Measurements from ENCODE around the gene CBFA2T2. TPM values are rescaled to one million over a fixed set of nuclear protein-coding genes. Genes with fewer than 3 reads are reported as not detected.
"Not testable (repeated sequence)": the region's sequence is repeated elsewhere in the genome, so short reads cannot be mapped to it uniquely, and the experiment has no call there.

The CBFA2T2 gene
- total RNA-seq, 1 experiment from 2014 or later, result 8.7 TPM

DNA sequence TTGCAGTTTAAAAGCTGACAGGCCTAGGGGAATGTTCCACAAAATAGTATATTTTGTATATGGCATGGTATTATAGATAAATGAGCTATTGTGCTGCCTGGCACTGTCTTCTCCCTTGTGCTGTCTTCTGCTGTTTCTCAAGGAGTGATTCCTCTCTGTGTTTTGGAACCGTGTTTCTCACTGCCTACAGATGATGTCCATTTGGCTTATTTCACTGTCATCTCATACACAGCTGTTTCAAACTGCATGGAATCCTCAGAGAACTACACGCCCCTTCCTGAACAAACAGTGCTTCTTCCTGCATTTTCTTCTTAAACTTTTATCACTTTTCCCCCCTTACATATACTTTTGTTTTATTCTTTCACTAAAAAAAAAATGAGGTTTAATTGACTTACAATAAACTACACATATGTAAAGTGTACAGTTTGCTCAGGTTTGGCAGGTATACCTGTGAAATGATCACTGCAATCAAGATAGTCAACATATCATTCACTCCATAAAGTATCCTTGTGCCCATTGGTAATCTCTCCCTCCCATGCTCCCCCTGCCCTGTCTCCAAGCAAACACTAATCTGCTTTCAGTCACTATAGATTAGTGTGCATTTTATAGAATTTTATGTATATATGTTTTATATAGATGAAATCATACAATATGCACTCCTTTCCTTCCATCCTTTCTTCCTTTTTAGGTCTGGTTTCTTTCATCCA is 43.0 kb downstream of the CBFA2T2 start:
- no peaks in the 10 kb centered on the region for H3K9me3 ChIP-seq (replicated peaks)
- no peak overlapping the region for H3K27ac ChIP-seq
- no peak for DNase-seq (ENCODE audit: low read depth in 1 of 2, low spot score in 2 of 2)
- H3K36me3 ChIP-seq, result no peaks in the 10 kb centered on the region
- H3K4me3 ChIP-seq, result no peak overlapping the region
- no peaks in the 10 kb centered on the region for H3K27me3 ChIP-seq (replicated peaks)
- H3K4me1 ChIP-seq (replicated peaks), result peaks cover 54% of the 10 kb centered on the region

DNA sequence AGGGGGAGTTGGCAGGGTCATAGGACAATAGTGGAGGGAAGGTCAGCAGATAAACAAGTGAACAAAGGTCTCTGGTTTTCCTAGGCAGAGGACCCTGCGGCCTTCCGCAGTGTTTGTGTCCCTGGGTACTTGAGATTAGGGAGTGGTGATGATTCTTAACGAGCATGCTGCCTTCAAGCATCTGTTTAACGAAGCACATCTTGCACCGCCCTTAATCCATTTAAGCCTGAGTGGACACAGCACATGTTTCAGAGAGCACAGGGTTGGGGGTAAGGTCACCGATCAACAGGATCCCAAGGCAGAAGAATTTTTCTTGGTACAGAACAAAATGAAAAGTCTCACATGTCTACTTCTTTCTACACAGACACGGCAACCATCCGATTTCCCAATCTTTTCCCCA is 45.8 kb downstream of the CBFA2T2 start:
- H3K4me1 ChIP-seq (replicated peaks), result peaks cover 65% of the 10 kb centered on the region

DNA sequence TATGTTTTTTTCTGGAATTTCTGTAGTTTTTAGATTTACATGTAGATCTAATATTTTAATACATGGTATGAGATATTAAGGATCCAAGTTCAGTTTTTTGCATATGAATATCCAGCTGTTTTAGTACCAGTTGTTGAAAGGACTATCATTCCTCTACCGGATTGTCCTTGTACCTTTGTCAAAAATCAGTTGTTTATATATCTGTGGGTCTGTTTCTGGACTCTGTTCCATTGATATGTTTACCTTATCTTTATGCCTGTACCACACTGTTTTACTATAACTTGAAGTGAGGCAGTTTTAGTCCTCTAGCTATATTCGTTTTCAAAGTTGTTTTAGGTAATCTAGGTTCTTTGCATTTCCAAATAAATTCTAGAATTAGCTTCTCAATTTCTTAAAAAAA is 47.7 kb downstream of the CBFA2T2 start:
- Histone ChIP-seq H3K4me3 (no peak overlapping the region), H3K36me3 (no peaks in the 10 kb centered on the region), H3K27me3 (replicated peaks) (no peaks in the 10 kb centered on the region), H3K4me1 (replicated peaks) (peaks cover 47% of the 10 kb centered on the region), H3K9me3 (replicated peaks) (no peaks in the 10 kb centered on the region), H3K27ac (peak overlapping the region; percentile 14; the same call in 1 of the 2 replicates)
- no peak for DNase-seq (ENCODE audit: low read depth in 1 of 2, low spot score in 2 of 2)

More for the DNA sequence above, 45.8 kb downstream of the CBFA2T2 start:
- not testable (repeated sequence) for H3K9me3 ChIP-seq (replicated peaks); H3K27ac ChIP-seq; H3K4me3 ChIP-seq; DNase-seq (ENCODE audit: low read depth in 1 of 2, low spot score in 2 of 2); H3K27me3 ChIP-seq (replicated peaks); H3K36me3 ChIP-seq

DNA sequence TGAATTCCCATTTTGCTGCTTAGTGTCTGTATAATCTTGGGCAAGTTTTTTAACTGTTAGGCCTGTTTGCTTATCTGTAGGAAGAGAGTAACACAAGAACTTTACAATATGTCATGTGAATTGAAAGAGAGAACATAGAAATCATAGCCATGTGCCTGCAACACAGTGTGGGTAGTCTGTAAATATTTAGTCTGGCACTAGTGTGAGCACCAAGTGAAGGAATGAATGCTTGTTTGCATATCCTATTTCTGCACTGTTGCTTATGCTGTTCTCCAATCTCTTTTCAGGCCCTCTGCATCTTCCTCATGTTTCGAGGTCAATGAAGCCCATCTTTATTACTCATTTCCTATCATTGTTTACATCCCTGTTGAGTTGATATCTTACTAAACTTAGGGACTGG is 49.2 kb downstream of the CBFA2T2 start:
- Histone ChIP-seq H3K27ac (no peak overlapping the region; the same call in 1 of the 2 replicates), H3K27me3 (replicated peaks) (no peaks in the 10 kb centered on the region), H3K36me3 (no peaks in the 10 kb centered on the region), H3K4me3 (no peak overlapping the region), H3K4me1 (replicated peaks) (peaks cover 31% of the 10 kb centered on the region), H3K9me3 (replicated peaks) (no peaks in the 10 kb centered on the region)
- peak; percentile 46 to 67 for DNase-seq (ENCODE audit: low read depth in 1 of 2, low spot score in 2 of 2)

DNA sequence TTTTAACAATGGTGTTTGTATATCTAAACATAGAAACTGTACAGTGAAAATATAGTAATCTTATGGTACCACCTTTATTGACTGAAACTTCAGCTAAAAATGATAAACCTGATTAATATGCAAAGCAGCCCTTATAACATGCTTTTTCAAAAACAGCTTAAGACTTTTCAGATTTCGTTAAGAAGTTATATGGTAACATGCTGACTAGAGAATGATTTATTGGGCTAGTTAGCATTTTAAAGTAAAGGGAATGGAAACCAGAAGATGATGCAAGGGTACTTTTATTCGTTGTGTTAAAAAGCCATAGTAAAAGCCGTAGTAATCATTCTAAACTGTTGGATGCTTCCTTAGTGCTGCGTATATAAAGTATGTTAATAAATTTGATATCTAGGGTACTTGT is 50.5 kb downstream of the CBFA2T2 start:
- no peak for DNase-seq (ENCODE audit: low read depth in 1 of 2, low spot score in 2 of 2)
- Histone ChIP-seq H3K9me3 (replicated peaks) (no peaks in the 10 kb centered on the region), H3K4me1 (replicated peaks) (peaks cover 29% of the 10 kb centered on the region), H3K27ac (no peak overlapping the region), H3K36me3 (no peaks in the 10 kb centered on the region), H3K4me3 (no peak overlapping the region), H3K27me3 (replicated peaks) (no peaks in the 10 kb centered on the region)

DNA sequence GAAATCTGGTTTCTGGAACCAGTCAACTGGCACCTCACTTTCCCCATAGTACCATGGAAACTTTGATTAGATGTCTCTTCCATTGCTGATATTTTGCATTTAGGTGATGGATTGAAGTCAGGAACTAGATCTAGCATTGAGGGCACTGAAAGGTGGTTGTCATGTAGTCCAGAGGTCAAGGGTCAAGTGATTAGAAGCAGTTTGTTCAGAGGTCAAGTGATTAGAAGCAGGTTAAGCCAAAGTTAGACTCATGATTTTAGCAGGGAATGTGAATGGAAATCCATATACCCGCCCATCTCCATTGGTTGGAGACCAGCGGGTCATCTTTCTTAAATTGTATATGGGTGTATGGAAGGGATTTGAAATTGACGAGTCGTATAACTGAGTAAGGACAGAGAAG is 51.2 kb downstream of the CBFA2T2 start:
- no peak for DNase-seq (ENCODE audit: low read depth in 1 of 2, low spot score in 2 of 2)
- Histone ChIP-seq H3K27ac (no peak overlapping the region), H3K9me3 (replicated peaks) (no peaks in the 10 kb centered on the region), H3K36me3 (no peaks in the 10 kb centered on the region), H3K4me3 (no peak overlapping the region), H3K27me3 (replicated peaks) (no peaks in the 10 kb centered on the region), H3K4me1 (replicated peaks) (peaks cover 29% of the 10 kb centered on the region)

DNA sequence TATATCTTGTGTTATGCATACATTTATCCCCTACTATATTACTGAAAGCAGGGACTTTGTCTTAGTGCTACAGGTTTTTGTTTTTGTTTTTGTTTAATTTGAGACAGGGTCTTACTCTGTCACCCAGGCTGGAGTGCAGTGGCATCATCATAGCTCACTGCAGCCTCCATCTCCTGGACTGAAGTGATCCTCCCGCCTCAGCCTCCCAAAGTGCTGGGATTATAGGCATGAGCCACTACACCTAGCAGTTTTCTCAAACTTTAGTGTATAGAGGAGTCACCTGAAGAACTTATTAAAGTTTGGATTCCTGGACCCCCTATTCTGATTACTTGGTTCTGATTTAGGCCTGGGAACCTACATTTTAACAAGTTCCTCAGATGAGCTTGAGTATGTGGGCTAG is 51.9 kb downstream of the CBFA2T2 start:
- Histone ChIP-seq H3K4me3 (no peak overlapping the region), H3K27me3 (replicated peaks) (no peaks in the 10 kb centered on the region), H3K36me3 (no peaks in the 10 kb centered on the region), H3K27ac (no peak overlapping the region), H3K9me3 (replicated peaks) (no peaks in the 10 kb centered on the region), H3K4me1 (replicated peaks) (peaks cover 29% of the 10 kb centered on the region)
- DNase-seq (ENCODE audit: low read depth in 1 of 2, low spot score in 2 of 2), result no peak

DNA sequence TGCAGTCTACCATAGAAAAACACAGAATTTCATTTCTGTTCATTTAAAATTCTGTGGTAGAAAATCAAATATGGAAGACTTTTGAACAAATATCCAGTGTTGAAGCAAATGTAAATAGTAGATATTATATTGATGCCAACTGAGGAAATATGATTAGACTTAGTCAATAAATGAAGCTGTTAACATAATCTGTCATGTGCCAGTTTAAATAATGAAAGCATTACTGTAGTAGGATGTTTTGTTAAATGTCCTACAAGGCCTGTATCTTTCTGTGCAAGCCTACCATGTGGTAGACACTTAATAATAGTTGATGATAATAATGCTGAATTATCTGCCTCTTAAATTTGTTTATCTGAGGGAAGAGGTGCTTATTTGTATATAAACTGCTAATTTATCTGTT is 55.9 kb downstream of the CBFA2T2 start:
- no peaks in the 10 kb centered on the region for H3K4me1 ChIP-seq (replicated peaks)
- no peak overlapping the region for H3K27ac ChIP-seq
- H3K9me3 ChIP-seq (replicated peaks), result no peaks in the 10 kb centered on the region
- no peaks in the 10 kb centered on the region for H3K36me3 ChIP-seq
- no peaks in the 10 kb centered on the region for H3K27me3 ChIP-seq (replicated peaks)
- no peak for DNase-seq (ENCODE audit: low read depth in 1 of 2, low spot score in 2 of 2)
- no peak overlapping the region for H3K4me3 ChIP-seq

DNA sequence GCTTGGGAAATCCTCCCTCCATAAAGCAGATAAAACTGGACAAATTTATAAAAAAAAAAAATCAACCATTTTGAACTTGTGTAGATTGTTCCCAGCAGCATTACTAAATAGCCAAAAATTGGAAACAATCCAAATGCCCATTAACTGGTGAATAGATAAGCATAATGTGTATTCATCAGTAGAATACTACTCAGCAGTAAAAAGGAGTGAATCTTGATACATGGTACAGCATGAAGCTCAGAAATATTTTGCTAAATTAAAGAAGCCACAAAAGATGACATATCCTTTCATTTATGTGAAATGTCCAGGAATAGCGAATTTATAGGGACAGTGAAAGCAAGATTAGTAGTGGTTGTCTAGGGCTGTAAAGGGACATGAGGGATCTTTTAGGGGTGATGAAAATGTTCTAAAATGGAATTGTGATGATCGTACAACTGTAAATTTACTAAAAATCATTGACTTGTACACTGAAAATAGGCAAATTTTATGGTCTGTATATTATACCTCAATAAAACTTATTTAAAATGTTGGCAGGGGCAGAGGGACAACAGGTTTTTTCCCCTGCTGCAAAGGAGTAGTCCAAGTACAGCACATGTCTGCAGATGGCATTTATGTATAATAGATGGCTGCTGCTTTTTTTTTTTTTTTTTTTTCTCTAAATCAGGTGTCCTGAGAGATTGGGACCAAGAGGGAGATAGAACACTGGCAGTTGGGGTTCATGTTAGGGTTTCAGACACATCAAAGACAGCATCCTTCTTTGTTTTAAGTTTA is 59.5 kb downstream of the CBFA2T2 start:
- Histone ChIP-seq H3K4me1 (replicated peaks) (peaks cover 6% of the 10 kb centered on the region), H3K27me3 (replicated peaks) (no peaks in the 10 kb centered on the region), H3K27ac (no peak overlapping the region), H3K36me3 (no peaks in the 10 kb centered on the region), H3K4me3 (no peak overlapping the region), H3K9me3 (replicated peaks) (no peaks in the 10 kb centered on the region)
- no peak for DNase-seq (ENCODE audit: low read depth in 1 of 2, low spot score in 2 of 2)

DNA sequence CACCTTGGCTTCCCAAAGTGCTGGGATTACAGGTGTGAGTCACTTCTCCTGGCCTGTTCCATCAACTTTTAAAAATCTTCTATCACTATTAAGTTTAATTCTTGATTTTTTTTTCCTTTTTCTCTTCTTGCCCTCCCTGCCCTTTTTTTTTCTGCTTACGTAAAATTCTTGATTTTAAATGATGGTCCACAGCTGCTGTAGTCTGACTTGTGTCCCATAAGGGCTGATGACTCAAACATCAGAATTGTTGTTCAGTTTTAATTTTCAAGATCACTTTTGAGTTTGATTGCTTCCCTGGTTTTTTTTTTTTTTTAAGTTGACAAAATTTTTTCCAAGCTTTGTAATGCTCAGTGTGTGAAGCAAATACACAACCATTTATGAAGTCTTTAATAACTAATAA is 61.9 kb downstream of the CBFA2T2 start:
- Histone ChIP-seq H3K4me1 (replicated peaks) (peaks cover 16% of the 10 kb centered on the region), H3K27me3 (replicated peaks) (no peaks in the 10 kb centered on the region), H3K36me3 (no peaks in the 10 kb centered on the region), H3K4me3 (no peak overlapping the region), H3K27ac (no peak overlapping the region), H3K9me3 (replicated peaks) (no peaks in the 10 kb centered on the region)
- no peak for DNase-seq (ENCODE audit: low read depth in 1 of 2, low spot score in 2 of 2)

DNA sequence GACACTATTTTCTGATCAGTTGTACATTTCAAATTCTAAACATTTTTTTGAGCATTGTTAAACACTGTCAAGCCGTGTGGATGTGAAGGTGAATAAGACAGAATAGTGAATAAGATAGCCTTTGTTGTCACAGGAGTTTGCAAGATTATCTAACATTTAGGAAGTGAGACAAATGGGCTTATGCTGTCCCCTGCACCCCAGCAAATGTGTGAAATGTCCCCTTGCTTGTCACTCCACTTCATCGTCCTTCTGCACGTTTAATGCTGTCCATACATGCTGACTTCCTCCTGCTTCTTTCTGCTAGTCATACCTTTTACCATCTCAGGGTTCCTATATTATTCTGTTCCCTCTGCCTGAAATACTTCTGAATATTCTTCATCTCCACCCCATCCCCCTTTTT is 62.6 kb downstream of the CBFA2T2 start:
- Histone ChIP-seq H3K9me3 (replicated peaks) (no peaks in the 10 kb centered on the region), H3K4me3 (no peak overlapping the region), H3K4me1 (replicated peaks) (peaks cover 16% of the 10 kb centered on the region), H3K36me3 (no peaks in the 10 kb centered on the region), H3K27ac (no peak overlapping the region), H3K27me3 (replicated peaks) (no peaks in the 10 kb centered on the region)
- DNase-seq (ENCODE audit: low read depth in 1 of 2, low spot score in 2 of 2), result no peak

DNA sequence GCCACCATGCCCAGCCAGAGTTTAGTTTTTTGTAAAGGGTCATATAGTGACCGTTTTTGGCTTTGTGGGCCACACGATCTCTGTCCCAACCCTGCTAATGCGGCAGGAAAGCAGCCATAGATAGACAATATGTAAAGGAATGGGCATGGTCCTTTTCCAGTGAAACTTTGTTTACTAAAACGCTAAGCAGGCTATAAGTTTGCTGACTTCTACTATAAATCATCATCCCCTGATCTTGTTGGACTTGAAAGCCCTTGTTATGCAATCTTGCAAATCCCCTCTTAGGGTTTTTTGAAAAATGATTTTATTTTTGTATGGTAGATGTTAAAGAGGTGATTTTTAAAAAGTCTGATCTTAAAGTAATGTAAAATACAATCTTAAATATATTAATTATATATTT is 63.6 kb downstream of the CBFA2T2 start:
- Histone ChIP-seq H3K9me3 (replicated peaks) (no peaks in the 10 kb centered on the region), H3K27ac (no peak overlapping the region), H3K27me3 (replicated peaks) (no peaks in the 10 kb centered on the region), H3K4me1 (replicated peaks) (peaks cover 16% of the 10 kb centered on the region), H3K4me3 (no peak overlapping the region), H3K36me3 (no peaks in the 10 kb centered on the region)
- DNase-seq (ENCODE audit: low read depth in 1 of 2, low spot score in 2 of 2), result no peak

DNA sequence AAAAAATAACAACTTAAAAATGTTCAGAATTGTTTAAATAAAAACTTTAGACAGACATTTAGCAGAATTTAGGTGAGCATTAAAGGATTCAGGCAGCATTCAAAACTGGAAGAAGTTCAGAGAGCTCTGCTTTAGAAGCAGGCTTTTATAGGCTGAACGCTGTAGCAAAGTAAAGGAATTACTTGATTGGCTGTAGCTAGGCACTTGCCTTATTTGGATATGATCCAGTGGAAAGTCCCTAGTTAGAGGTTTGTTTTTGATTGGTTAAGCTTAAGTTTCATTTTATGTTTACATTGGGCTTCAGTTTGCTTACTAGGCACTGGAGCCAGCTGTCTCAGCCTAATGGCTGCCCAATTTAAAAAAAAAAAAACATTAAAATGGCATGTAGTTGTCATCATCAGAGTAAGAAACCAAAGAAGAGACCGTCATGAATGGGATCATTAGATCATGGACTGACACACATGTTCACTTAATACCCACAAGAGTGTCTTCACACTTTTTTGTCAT is 65.1 kb downstream of the CBFA2T2 start:
- Histone ChIP-seq H3K4me1 (replicated peaks) (peaks cover 16% of the 10 kb centered on the region), H3K27me3 (replicated peaks) (no peaks in the 10 kb centered on the region), H3K9me3 (replicated peaks) (no peaks in the 10 kb centered on the region), H3K27ac (peak overlapping the region; percentile 56), H3K36me3 (no peaks in the 10 kb centered on the region), H3K4me3 (no peak overlapping the region)
- DNase-seq (ENCODE audit: low read depth in 1 of 2, low spot score in 2 of 2), result peak in 1 of 2 experiments; percentile 88

DNA sequence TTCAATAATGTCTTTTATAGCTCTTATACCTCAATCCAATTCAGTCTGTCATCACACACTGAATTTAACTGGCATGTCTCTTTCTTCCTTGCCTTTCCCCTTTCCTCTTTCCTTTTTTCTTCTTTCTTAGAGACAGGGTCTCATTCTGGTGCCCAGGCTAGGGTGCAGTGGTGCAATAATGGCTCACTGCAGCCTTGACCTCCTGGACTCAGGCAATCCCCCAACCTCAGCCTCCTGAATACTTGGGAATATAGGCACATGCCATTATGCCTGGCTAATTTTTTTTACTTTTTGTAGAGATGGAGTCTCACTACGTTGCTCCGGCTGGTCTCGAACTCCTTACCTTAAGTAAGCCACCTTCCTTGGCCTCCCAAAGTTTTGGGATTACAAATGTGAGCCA is 65.9 kb downstream of the CBFA2T2 start:
- DNase-seq (ENCODE audit: low read depth in 1 of 2, low spot score in 2 of 2), result no peak
- Histone ChIP-seq H3K27ac (peak overlapping the region; percentile 56), H3K36me3 (no peaks in the 10 kb centered on the region), H3K4me1 (replicated peaks) (peaks cover 16% of the 10 kb centered on the region), H3K27me3 (replicated peaks) (no peaks in the 10 kb centered on the region), H3K9me3 (replicated peaks) (no peaks in the 10 kb centered on the region), H3K4me3 (no peak overlapping the region)
